ENCODE measurements around the gene BHLHE41.

BHLHE41 gene

DNA sequence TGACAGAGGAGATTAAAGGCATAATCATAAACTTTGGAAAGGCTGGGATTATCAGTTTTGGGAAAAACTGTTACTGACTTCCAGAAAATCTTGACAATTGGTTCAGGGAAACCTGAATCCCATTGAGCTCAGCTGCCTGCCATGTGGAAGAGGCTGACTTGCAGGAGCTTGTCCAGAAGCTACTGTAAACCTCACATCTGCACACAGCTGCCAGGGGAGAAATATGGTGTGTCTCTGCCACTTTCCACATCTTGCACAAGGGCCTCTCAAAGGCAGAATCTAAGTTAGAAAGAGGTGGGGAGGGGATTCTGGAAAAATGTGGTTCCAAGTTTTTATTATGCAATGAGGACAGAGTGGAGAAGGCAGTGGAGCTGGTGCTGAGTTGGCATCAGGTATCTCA lies 8.7 kb upstream of the BHLHE41 start:
- no peak for DNase-seq

DNA sequence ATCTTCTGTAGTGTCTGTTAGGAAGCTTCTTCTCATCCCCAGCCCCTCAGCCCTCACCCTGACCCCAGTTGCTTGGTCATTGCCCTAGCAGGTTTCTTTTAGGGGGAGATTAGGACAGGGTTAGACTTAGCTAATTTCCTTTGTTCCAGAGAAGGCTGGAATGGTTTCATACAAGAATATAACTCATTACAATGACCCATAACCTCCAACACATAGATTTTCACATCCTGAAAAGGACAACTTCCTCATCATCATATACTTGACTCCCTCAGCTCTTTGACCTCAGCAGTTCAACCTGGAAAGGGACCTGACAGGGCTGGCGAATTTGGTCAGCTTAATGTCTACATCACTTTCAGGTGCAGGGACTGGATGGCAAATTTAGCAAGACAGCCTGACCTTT lies 8.0 kb upstream of the BHLHE41 start:
- DNase-seq, result no peak

DNA sequence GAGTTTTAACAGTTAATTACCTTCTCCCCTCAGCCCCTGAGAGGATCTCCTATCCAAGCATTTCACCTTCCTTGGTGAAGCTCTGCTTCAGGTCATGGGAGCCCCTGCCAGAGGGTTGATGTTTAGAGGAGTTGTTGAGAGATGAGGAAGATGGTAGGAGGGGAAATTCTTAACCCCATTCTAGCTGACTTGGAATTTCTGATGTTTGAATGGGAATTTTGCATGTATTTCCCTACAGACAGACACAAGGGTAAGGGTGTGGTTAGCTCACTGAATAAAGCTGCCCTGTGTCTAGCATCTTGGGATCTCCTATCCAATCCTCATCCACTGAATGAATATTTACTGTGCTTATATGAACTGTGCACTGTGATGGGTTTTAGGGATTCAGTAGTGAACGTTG lies 7.1 kb upstream of the BHLHE41 start:
- no peak for DNase-seq

DNA sequence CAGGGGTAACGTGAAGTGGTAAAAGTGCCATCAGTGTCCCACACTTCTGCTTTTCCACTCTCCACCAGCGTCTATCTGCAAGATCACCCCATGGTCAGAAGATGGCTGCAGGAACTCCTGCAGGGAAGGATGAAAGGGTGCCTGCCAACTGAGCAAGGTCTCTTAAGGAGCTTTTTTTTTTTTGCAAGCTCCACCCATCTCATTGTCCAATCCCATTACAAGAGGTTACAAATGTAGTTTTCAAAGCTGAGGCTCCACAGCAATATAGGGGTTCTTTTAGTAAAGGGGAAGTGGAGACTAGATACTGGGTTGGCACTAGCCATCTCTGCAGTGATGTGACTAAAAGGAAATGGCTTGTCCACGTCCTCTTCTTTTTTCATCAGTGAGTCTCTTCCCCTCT lies 5.9 kb upstream of the BHLHE41 start:
- DNase-seq, result no peak

DNA sequence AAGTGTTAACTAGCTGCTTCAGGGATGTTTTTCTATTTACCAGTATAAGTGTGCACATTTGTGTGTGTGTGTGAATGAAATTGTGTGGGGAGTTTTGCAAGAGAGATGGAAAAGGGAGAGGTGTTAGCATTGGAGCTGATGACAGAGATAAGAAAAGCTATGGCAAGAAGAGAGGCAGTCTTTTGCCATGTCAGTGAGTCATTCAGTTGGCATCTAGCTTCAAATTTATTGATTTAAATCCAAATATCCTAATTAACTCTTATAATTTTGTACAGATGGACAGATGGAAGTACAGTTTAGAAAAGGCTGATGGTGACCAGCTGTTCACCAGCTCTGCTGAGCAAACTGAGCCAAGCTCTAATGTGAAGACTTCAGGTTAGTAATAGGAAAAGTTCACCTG lies 3.3 kb upstream of the BHLHE41 start:
- DNase-seq, result no peak

DNA sequence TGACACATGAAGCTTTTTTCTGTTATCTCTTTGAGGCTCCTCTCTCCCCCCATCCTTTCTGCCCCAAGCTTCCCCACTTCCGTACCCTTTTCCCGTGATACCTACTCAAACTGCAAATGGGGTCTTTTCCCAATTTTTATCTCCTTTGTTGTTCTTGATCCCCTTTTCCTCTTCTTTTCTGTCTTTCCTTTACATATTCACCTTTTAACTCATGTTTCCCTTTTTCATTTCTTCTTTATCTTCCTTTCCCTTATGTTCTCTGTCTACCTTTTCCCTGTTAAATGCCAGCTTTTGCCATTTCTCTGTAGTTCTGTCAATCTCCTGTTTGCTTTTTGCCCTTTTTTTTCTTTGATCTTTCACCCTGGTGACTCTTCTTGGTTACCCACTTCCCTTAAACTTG lies 2.6 kb upstream of the BHLHE41 start:
- DNase-seq, result no peak

DNA sequence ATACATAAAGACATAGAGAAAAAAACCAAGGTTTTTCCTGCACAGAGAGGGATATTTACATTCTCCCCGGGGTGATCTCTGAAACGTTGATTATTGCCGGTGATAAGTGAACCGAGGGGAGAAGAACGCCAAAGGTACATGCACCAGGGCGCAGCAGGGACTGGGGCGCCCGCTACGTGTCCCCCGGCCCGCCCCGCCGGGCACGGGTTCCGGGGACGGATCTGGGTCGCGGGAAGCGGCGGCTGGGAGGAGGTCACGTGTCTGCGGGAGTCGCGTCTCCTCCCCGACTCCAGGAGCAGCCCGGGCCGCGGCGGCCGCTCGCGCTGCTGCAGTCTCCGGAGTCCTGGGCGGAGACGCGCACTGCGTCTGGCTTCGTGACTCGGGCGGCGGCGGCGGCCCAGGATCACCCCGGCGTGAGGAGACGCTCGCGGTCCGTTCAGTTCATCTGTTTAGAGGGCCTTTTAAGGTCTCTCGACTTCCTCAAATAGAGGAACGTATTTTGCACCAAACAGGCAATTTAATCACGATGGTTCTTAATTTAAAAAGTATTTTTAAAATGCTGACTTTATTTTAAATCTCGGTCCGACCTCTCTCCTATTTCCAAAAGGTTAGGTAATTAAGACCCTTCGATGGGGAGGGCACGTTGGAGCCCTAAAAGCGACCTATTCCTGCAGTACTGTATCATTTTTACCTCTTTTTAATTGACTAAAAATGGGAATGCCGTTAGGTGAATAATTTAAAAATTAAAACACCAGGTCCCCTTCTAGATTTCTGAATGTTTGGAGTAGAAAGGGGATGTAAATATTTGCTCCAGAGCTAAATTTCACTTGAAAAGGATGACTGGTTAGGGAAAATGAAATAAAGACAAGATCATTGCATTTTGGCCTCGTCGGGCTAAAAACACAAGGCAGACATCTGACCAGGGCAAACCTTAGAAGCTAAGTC lies 1.8 kb upstream of the BHLHE41 start:
- DNase-seq, result no peak

DNA sequence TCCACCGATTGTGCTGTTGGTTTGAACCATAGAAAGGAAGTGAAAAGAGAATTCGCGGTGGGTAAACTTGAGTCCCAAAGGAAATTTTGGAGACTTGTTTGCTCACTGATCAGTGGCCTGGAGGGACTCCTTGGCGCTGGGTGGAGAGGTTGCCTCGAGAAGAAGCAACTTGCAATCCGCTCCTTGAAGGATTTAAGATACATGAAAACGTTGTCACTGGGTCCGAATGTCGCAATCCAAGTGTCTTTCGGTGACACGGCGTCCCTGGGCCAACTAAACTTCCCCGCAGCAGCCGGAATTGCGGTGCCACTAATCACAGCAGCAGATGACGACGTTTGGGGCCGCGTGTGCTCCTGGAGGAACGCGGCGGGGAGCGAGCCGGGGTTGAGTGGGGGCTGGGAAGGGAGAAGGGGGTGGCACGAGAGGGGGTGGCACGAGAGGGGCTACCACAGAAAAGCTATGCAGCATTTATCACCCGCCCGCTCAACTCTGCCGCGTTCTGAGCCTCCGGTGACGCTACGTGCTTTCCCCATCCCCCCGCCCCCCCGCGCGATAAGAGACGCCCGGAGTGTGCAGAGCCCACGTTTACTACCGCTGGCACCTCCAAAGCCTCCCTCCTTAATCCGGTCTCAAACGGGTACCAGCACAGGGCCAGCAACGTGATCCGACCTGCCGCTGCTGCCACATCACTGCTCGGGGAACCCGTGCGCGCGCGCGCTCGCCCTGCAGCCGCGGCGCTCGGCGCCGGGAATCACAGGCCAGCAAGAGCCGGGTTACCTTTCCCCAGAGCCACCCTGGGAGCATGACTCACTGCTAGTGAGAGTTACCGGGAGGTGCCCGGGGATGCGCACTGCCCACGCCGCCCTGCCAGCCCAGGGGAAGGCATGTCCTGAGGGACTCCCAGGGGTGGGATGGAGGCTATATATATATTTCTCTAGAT lies 833 bp upstream of the BHLHE41 start:
- no peak for DNase-seq

DNA sequence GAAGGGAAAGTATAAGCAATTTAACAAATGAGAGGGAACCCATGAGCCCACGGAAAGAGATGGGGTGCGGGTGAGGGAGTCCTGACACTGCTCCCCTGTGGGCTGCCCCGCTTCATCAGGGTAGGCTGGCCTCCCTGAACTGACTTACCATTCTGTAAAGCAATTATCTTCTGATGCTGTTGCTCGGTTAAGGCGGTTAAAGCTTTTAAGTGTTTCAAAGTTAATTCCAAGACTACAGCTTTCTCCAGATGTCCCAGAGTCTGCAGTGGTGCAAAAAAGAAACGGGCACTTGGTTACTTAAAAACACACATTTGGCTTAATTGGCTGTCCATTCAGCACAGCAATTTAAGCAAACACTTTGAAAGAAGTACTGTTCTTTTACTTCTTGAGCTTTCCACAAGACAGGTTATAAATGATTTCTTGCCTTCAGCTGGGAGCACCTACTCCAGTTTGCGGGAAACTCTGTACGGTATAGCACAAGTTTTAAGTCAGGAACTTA lies 1.3 kb downstream of the BHLHE41 start:
- DNase-seq, result no peak

DNA sequence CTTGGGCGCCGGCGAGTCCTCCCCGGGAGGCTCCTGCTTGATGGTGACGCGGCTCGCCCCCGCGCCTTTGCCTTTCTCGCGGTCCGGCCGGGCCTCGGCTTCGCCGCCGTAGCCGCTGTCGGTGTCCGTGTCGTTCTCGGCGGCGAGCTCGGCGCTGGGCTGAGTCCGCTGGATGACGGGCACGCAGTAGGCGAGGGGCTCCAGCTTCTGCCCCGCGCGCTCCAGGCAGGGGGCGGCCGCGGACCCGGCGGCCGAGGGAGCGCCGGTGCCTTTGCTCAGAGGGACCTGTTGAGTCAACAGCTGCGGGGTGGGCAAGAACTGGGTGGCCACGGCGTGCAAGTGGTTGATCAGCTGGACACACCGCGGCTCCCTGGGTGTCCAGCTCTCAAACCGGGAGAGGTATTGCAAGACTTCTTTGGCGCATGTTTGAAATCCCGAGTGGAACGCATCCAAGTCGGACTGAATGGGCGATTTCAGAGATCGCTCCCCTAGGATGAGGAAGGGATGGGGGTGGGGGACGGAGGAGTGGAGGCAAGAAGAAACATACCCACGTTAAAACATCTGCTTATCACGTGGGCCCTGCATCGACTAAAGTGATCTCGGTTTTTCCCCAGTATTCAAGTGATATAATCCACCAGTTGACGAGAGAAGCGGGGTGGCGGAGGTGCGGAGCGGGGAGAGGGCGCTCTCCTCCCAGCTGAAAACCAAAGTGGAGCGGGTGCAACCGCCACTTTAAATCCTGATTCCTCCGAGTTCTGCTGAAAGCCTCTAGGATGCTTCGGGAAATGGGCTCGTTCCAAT lies 2.0 kb downstream of the BHLHE41 start:
- DNase-seq, result no peak

DNA sequence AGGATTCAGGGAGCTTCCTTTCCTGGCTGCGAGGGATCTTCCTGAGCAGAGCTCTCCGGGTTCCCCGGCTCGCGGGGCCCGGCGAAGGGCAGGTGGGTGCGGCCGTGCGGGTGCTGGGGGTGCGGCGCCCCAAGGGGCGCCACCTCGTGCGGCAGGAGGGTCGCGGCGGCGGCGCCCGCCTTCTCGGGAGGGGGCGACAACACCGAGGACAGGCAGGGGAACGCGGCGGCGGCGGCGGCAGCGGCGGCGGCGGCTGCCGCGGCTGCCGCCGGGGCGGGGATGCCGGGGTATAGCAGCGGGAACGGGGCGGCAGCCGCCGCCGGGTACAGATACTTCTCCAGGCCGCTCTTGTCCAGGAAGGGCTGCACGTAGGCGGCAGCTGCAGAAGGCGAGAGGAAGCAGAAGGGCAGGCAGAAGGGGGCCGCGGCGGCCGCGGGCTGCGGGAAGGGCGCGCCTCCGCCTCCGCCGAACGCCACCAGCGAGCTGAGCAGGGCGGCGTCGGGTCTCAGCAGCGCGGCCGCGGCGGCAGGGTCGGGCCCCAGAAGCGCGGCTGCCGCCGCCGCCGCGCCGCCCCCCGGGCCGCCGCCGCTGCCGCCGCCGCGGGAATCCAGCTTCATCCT lies 2.7 kb downstream of the BHLHE41 start:
- DNase-seq, result no peak

DNA sequence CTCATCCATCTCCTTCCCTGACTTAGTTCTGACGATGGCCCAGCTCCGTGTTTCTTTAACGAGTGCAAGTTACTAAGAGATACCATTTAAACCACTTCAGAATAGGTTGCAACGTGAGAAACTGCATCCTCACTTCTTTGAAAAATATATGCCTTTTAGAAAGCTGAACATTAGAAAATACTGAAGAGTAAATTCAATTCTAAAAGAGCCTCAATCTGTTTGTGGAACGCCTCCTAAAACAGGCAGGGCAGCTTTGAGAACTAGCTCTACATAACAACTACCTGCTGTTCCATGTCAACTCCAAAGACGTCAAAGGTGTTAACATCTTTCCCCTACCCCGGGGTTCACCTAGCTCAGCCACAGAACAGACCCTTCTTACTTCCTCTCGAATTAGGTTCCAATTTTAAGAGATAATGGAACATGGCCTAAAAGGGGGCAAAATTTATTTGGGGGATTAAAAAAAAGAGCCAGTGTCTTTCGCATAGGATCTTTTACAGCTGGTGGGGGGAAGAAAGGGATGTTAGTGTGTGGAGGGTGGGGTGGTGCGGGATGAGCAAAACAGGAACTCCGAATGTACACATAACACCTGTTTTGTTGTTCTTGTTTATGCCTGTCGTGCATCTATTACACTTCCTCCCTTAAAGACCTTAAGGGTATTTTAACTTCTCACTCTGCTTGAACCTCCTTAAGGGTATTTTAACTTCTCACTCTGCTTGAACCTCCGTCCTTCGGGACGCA lies 3.3 kb downstream of the BHLHE41 start:
- DNase-seq, result no peak

DNA sequence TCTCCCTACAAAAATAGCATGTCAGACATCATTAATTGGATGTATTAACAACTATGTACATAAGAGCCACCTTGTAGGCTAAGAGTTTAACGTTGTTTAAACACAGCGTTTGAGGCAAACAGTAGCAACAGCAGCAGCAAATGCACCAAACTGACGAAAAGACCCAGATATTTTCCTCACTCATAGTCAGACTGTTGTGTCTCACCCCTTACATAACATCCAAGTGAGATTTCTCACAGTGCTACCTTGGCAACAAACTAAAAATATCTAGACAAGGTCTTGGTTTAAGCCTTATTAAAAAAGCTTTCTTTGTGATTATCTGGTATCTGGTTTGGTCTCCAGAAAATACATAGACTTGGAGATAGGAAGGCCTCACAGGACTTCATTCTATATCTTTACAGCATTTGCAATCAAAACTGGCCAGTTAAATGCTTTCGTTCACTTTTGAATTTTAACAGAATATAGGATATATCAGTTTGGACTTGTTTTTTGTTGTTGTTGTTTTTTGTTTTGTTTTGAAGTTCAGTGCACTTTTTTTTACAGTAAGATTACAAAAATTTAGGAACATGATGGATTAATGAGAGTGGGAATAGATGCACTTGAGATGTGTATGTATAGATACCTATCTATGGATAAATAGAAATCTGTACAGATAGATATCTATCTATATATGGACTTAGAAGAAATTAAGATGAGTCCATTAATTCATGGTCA lies 4.1 kb downstream of the BHLHE41 start:
- no peak for DNase-seq

DNA sequence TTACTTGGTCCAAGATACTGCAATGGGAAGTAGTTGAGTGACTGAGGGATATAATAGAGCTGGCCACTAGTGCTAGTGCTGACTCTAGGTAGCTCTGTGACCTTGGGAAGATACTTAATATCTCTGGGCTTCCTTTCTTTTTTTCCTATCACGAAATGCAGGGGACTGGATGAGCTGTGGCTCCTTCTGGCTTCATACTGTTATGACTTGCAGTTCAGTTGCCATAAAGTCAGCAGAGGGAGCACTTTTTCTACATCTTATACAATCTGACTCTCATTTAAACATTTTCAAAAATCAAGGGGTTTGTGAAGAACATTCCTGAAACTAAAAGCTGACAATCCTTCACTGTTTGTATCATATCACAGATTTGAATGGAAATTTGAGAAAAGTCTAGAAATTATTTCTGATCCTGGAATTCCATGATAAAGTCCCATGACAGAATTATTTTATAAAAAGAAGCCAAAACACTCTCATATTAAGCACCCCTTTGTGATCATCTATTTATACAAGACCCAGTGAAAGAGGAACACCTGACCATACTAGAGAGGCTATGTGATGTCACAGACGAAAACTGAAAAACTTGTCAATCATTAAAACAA lies 5.3 kb downstream of the BHLHE41 start:
- DNase-seq, result no peak

DNA sequence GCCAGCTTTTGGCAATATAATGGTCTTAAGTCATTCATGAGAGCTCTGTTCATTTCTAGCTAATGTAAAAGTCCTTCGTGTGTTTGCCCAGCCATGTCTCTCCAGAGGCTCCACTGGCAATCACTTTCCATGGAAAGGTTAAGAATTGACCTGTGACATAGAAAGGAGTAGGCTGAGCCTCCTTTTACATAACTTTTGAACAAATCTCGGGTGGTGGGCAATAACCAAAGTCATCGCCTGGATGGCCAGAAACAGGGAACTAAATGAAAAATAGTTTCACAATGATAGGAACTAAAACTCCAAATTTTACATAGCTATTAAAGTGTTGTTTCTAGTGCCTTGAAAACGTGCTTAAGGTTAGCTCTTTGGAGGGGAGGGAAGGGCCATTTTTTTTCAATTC lies 6.5 kb downstream of the BHLHE41 start:
- no peak for DNase-seq

DNA sequence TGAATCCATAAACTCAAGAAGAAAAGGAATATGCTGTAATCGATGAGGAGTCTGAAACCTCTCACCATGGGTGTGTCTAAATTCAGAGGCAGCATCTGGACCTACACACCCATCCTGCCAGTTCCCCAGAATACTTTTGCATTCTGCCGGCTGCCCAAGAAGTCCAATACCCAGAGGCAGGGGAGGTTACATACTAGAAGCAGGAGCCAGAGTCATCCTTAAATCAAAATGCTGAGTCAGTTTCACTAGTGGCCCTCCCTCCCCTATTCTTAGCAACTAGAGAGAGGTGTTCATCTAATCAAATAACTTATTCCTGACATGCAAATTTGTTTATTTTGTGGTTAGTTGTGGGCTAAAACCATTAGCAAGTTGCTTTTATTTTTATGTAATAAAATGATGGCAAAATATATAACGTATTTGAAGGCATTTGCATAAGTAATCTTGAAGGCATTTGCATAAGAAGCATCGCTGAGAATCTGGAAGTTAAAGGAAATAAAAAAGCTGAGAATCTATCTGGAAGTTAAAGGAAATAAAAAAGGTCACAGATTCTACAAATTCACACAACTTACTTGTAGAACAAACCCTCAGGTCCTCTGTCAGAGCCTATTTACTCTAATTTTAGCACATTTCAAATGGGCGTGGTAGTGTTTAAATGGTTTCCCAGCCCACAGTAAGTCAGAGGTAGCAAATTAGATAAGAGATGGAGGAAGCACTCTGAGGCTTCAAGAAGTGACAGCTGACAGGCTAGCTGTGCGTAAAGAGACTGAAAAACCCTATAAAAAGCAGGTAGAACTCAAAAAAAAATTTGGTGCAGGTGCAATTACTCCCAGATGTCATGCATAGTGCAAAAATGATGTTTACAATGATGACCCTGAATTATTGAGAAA lies 7.8 kb downstream of the BHLHE41 start:
- DNase-seq, result no peak

DNA sequence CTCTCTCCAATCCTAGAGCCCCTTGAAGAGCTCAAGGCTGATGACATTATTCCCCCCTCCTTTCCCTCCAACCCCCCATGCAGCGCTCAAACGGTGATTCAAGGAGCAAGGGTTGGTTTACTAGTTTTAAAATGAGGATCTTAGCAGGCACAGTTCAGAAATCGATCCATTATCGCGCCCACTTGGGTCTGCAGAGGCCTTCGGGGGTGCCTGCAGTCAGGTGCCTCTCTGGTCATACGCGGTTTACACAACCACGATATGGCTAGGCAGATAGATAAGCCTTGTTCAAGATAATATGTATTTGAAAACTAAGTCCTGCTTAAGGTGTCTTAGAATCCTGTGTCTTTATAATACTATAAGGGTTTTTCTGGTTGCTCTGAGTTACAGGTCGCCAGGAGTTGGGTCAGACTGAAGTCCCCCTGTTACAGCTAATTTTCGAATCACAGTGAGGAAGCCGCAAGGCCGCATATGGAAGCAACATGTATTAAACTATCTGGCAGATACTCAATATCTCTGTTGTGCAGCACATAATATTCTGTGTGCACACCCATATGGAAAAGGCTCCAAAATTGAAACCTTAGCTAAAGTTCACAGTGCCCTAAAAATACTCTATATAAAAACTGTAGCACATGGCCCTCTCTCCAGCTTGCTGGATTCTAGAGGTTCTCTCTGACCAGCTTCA lies 10.0 kb downstream of the BHLHE41 start:
- DNase-seq, result no peak

DNA sequence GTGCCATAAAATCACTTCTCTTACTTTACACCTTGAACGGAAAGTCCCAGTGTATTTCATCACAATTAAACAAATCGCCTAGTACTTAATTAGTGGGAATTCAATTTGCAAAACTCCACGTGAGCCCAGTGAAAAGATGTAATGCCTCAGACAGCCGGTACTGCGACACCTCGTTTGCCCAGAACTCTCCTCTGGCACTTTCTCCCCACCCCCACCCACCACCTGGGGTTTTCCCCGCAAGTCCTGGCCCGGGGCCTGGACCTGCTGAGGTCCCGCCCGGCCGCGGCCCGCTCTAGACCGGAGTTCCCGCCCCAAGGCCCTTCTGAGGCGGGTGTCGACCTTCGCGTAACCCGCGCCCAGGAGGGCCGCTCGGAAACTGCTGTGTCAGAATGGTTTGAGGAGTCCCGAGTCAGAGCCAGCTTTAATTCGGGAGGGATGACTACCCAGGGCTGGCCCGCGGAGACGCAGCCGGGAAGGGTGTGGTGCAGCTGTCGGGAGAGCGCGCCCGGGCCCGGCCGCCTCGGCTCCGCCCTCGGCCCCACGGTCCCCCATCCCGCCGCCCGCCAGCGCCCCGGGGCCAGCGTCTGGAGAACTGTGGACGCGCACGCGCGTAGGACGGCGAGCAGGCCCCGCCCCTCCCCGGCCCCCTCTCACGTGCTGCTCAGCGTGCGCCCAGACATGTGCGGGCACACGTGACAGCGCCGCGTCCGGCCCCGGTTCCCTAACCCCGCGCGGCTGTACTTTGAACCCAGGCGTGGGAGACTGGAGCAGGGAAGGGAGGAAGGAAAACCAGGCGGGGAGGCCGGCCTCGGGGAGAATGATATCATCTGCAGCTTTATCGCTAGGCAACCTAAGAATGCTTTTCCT lies 10.8 kb downstream of the BHLHE41 start:
- no peak for DNase-seq
